Neural crest cell (in vitro differentiated cells): Measurements from ENCODE around the gene CUX1. TPM values are rescaled to one million over a fixed set of nuclear protein-coding genes. Genes with fewer than 3 reads are reported as not detected.
"Not testable (repeated sequence)": the region's sequence is repeated elsewhere in the genome, so short reads cannot be mapped to it uniquely, and the experiment has no call there.

Source experiments
- DNase-seq: peaks from one replicate; pipeline ENCODE4 v3.0.0; 2021; ENCODE audit warnings: low read depth, mixed read lengths, low spot score
- H3K27ac Mint-ChIP-seq: one replicate; pipeline ENCODE4 v1.8.0; 2021; ENCODE audit warnings: mild to moderate bottlenecking, mixed read lengths; ENCODE audit not compliant: unreplicated experiment
- H3K27me3 Mint-ChIP-seq: 2 replicates; pipeline ENCODE4 v1.8.0; 2021; ENCODE audit warnings: low read depth, mild to moderate bottlenecking, mixed read lengths
- H3K36me3 Mint-ChIP-seq: 2 replicates; pipeline ENCODE4 v1.8.0; 2021; ENCODE audit warnings: low read depth, mild to moderate bottlenecking, mixed read lengths
- H3K4me1 Mint-ChIP-seq: 2 replicates; pipeline ENCODE4 v1.8.0; 2021; ENCODE audit warnings: mixed read lengths
- H3K4me3 Mint-ChIP-seq: one replicate; pipeline ENCODE4 v1.8.0; 2021; ENCODE audit warnings: mild to moderate bottlenecking, mixed read lengths
- H3K9me3 Mint-ChIP-seq: 2 replicates; pipeline ENCODE4 v1.8.0; 2021; ENCODE audit warnings: mixed read lengths
- total RNA-seq: library from RNA; stranded (reverse); gene quantifications from 2 replicates; pipeline ENCODE4 v1.2.1, GENCODE V29; 2021
- TF ChIP-seq, protein P1 (sequence below): fragments of 200-600 bp; sonication (generic); conservative IDR thresholded peaks from 2 replicates; pipeline ENCODE4 v1.5.0; 2021; ENCODE audit warnings: antibody characterized with exemption, mild to moderate bottlenecking

Gene CUX1
- total RNA-seq, 1 donor from 2014 or later = 60.0 TPM

GRCh38 chr7:102045681-102046372, 228.4 kb downstream of the CUX1 start:
- H3K4me3 Mint-ChIP-seq = no peak overlapping the region
- H3K27me3 Mint-ChIP-seq = no peaks in the 10 kb centered on the region
- H3K4me1 Mint-ChIP-seq = peaks cover 3% of the 10 kb centered on the region
- no peak overlapping the region for H3K27ac Mint-ChIP-seq
- TF ChIP-seq, protein P1, sequence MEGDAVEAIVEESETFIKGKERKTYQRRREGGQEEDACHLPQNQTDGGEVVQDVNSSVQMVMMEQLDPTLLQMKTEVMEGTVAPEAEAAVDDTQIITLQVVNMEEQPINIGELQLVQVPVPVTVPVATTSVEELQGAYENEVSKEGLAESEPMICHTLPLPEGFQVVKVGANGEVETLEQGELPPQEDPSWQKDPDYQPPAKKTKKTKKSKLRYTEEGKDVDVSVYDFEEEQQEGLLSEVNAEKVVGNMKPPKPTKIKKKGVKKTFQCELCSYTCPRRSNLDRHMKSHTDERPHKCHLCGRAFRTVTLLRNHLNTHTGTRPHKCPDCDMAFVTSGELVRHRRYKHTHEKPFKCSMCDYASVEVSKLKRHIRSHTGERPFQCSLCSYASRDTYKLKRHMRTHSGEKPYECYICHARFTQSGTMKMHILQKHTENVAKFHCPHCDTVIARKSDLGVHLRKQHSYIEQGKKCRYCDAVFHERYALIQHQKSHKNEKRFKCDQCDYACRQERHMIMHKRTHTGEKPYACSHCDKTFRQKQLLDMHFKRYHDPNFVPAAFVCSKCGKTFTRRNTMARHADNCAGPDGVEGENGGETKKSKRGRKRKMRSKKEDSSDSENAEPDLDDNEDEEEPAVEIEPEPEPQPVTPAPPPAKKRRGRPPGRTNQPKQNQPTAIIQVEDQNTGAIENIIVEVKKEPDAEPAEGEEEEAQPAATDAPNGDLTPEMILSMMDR = no peak
- no peak for DNase-seq
- no peaks in the 10 kb centered on the region for H3K9me3 Mint-ChIP-seq
- peaks cover under 1% of the 10 kb centered on the region for H3K36me3 Mint-ChIP-seq

DNA sequence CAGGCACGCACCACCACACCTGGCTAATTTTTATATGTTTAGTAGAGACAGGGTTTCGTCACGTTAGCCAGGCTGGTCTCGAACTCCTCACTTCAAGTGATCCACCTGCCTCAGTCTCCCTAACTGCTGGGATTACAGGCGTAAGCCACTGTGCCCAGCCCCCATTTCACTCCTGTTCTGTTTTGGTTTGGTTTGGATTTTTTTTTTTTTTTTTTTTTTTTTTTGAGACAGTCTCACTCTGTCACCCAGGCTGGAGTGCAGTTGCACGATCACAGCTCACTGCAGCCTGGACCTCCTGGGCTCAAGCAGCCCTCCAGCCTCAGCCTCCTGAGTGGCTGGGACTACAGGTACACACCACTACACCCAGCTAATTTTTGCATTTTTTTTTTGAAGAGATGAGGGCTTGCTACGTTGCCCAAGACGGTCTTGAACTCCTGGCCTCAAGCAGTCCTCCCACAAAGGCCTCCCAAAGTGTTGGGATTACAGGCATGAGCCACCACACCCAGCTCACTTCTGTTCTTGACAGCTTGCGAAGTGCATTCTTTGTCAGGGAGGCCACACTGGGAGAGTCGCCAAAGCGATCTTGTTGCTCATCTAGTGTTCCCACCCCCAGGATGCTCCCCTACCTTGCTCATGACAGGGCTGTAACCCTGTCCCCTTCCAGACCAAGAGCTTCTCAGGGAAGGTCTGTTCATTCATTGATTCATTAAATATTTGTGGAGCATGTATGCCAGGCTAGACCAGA, 229.1 kb downstream of the CUX1 start:
- TF ChIP-seq, protein P1 = no peak
- no peak for DNase-seq
- Mint-ChIP-seq H3K36me3 (peaks cover 3% of the 10 kb centered on the region), H3K9me3 (no peaks in the 10 kb centered on the region), H3K27ac (no peak overlapping the region), H3K4me1 (peaks cover 10% of the 10 kb centered on the region), H3K27me3 (no peaks in the 10 kb centered on the region), H3K4me3 (no peak overlapping the region)

- DNase-seq = no peak
- Mint-ChIP-seq H3K4me1 (peaks cover 11% of the 10 kb centered on the region), H3K27ac (no peak overlapping the region), H3K4me3 (no peak overlapping the region), H3K9me3 (no peaks in the 10 kb centered on the region), H3K27me3 (no peaks in the 10 kb centered on the region), H3K36me3 (peaks cover 3% of the 10 kb centered on the region)
- TF ChIP-seq, protein P1 = no peak
These were observed 229.7 kb downstream of the CUX1 start for GRCh38 chr7:102047167-102047566.

DNA sequence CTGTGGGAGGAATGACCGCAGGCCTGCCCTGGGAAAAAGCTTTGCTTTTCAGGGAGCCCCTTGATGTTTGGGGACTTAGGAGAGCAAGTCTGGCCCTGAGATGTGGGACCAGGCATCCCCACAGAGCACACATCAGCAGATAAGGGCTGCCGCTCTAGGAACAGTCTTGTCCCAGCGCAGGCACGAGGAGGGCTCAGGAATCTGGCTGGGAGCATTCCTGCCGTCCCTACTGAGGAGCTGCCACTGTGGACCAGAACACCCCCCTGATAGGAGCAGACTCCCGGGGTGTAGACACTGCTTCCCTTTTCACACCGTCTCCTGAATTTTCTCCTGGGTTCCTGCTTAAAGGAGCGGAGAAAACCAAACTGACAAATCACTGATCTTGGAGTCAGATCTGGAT, 232.3 kb downstream of the CUX1 start:
- H3K27me3 Mint-ChIP-seq = no peaks in the 10 kb centered on the region
- TF ChIP-seq, protein P1 = no peak
- no peak overlapping the region for H3K27ac Mint-ChIP-seq
- H3K4me3 Mint-ChIP-seq = no peak overlapping the region
- peaks cover 18% of the 10 kb centered on the region for H3K36me3 Mint-ChIP-seq
- H3K4me1 Mint-ChIP-seq = peaks cover 11% of the 10 kb centered on the region
- DNase-seq = no peak
- no peaks in the 10 kb centered on the region for H3K9me3 Mint-ChIP-seq

- Mint-ChIP-seq H3K4me3 (no peak overlapping the region), H3K27me3 (no peaks in the 10 kb centered on the region), H3K36me3 (peaks cover 28% of the 10 kb centered on the region), H3K9me3 (peaks cover 5% of the 10 kb centered on the region), H3K27ac (peak overlapping the region; percentile 91), H3K4me1 (peaks cover 11% of the 10 kb centered on the region)
- TF ChIP-seq, protein P1 = no peak
- no peak for DNase-seq
These were observed 233.5 kb downstream of the CUX1 start for GRCh38 chr7:102050864-102051460.

DNA sequence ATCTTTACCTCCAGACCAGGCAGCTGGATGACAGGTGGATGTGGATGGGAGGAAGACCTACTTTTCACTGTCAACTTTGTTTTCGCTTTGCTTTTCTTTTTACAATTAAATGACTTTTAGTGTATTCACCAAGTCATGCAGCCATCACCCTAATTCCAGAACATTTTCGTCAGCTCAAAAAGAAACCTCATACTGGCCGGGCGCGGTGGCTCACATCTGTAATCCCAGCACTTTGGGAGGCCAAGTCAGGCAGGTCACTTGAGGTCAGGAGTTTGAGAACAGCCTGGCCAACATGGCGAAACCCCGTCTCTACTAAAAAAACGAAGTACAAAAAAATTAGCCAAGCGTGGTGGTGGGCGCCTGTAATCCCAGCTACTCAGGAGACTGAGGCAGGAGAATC, 234.3 kb downstream of the CUX1 start:
- not testable (repeated sequence) for DNase-seq

More for the DNA sequence above, 234.3 kb downstream of the CUX1 start:
- not testable (repeated sequence) for H3K27ac Mint-ChIP-seq, H3K9me3 Mint-ChIP-seq, H3K27me3 Mint-ChIP-seq, H3K4me3 Mint-ChIP-seq
- H3K4me1 Mint-ChIP-seq = peaks cover 11% of the 10 kb centered on the region
- peaks cover 32% of the 10 kb centered on the region for H3K36me3 Mint-ChIP-seq
